A673 (cell line): ENCODE data around the gene SUMF2.

ENCODE experiments used
- EZH2 ChIP-seq: fragments of 200-600 bp; sonication (generic); IDR thresholded peaks from 2 replicates; pipeline ENCODE4 v1.6.1; 2017; ENCODE audit warnings: borderline replicate concordance, low read depth, mild to moderate bottlenecking, mixed read lengths, antibody characterized with exemption, low read length; ENCODE audit not compliant: poor library complexity, severe bottlenecking
- TF ChIP-seq, protein P1 (sequence below): fragments of 300-800, 200-600 bp; sonication (generic); conservative IDR thresholded peaks from 2 replicates; pipeline ENCODE4 v1.5.1; 2017; ENCODE audit warnings: low read depth, mild to moderate bottlenecking, antibody characterized with exemption, low read length, moderate library complexity, mixed read lengths

GRCh38 chr7:56083150-56083785 lies 19.2 kb downstream of the SUMF2 start:
- TF ChIP-seq, protein P1, sequence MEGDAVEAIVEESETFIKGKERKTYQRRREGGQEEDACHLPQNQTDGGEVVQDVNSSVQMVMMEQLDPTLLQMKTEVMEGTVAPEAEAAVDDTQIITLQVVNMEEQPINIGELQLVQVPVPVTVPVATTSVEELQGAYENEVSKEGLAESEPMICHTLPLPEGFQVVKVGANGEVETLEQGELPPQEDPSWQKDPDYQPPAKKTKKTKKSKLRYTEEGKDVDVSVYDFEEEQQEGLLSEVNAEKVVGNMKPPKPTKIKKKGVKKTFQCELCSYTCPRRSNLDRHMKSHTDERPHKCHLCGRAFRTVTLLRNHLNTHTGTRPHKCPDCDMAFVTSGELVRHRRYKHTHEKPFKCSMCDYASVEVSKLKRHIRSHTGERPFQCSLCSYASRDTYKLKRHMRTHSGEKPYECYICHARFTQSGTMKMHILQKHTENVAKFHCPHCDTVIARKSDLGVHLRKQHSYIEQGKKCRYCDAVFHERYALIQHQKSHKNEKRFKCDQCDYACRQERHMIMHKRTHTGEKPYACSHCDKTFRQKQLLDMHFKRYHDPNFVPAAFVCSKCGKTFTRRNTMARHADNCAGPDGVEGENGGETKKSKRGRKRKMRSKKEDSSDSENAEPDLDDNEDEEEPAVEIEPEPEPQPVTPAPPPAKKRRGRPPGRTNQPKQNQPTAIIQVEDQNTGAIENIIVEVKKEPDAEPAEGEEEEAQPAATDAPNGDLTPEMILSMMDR, result no peak
- no peak for TF ChIP-seq EZH2
